ENCODE measurements around the gene TBX2. TPM values are rescaled to one million over a fixed set of nuclear protein-coding genes. Genes with fewer than 3 reads are reported as not detected.

The TBX2 gene
- total RNA-seq, 1 experiment from 2014 or later = not detected

- Histone ChIP-seq H3K79me1 (ENCODE audit: insufficient read depth, low read depth, low read length, poor library complexity, severe bottlenecking) (no peaks in the 10 kb centered on the region), H2BK12ac (ENCODE audit: insufficient read length, low read depth, low read length) (no peak overlapping the region), H2BK15ac (ENCODE audit: low read depth, low read length) (no peak overlapping the region), H3K27ac (ENCODE audit: insufficient read length, low read depth, low read length) (no peak overlapping the region), H3K14ac (ENCODE audit: insufficient read depth, low read length) (no peak overlapping the region), H2BK5ac (ENCODE audit: insufficient read length, low read length) (no peak overlapping the region), H4K20me1 (ENCODE audit: control insufficient read depth, insufficient read depth, insufficient read length) (no peaks in the 10 kb centered on the region), H3K23me2 (ENCODE audit: insufficient read length, low read depth, low read length, poor library complexity, severe bottlenecking) (no peaks in the 10 kb centered on the region), H3K4me1 (ENCODE audit: insufficient read depth, low read length) (no peaks in the 10 kb centered on the region), H3K18ac (ENCODE audit: insufficient read length, low read depth, low read length) (no peak overlapping the region), H3K9ac (ENCODE audit: extremely low read depth, insufficient read length, low read length) (no peak overlapping the region), H3T11ph (ENCODE audit: low read length) (no peak overlapping the region), H4K8ac (replicated peaks; ENCODE audit: insufficient read length, low read depth, low read length) (no peak overlapping the region), H3K4me2 (ENCODE audit: insufficient read depth, insufficient read length, low read length) (no peak overlapping the region), H2BK20ac (ENCODE audit: low read depth, low read length, poor library complexity, severe bottlenecking) (no peak overlapping the region), H3K56ac (ENCODE audit: insufficient read length, low read depth, low read length) (no peak overlapping the region), H2BK120ac (ENCODE audit: low read depth, low read length, poor library complexity, severe bottlenecking) (no peak overlapping the region), H2AFZ (ENCODE audit: low read length) (no peak overlapping the region), H4K91ac (ENCODE audit: insufficient read length, low read depth, low read length) (no peak overlapping the region), H3K9me3 (ENCODE audit: control insufficient read depth, low read depth, low read length) (no peaks in the 10 kb centered on the region), H3K79me2 (ENCODE audit: insufficient read depth, low read length) (no peaks in the 10 kb centered on the region), H3K23ac (ENCODE audit: insufficient read length, low read depth, low read length) (no peak overlapping the region), H4K5ac (ENCODE audit: insufficient read length, low read depth, low read length) (no peak overlapping the region), H3K4ac (ENCODE audit: low read depth, low read length) (no peak overlapping the region), H3K27me3 (ENCODE audit: insufficient read depth, low read length) (no peaks in the 10 kb centered on the region), H2AK5ac (ENCODE audit: insufficient read length, low read length) (no peak overlapping the region)
- Mint-ChIP-seq H3K4me1 (peaks cover 12 to 24% of the 10 kb centered on the region in 2 experiments), H3K9me3 (peaks cover 0 to 2% of the 10 kb centered on the region in 2 experiments; a peak in 1 of 5 replicates), H3K27ac (no peak overlapping the region), H3K36me3 (ENCODE audit: insufficient read depth in 1 of 3, low read depth in 3 of 3) (no peaks in the 10 kb centered on the region; a peak in 1 of 7 replicates), H3K4me3 (no peak overlapping the region), H3K27me3 (ENCODE audit: low read depth) (no peaks in the 10 kb centered on the region; the same call in 1 of the 2 replicates)
- no CpG with 5 or more reads among the region's 9 CpGs for WGBS (ENCODE audit: extremely low coverage, insufficient read length, low lambda C conversion rate)
- TF ChIP-seq CTCF (conservative IDR thresholded peaks at IDR 0.05) = no peak
- DNase-seq = no peak
Measured at GRCh38 chr17:61362852-61363600, 36.6 kb upstream of the TBX2 start.

Data from H9 (cell line).